Neural cell (in vitro differentiated cells): ENCODE results near the gene AK8. TPM values are rescaled to one million over a fixed set of nuclear protein-coding genes. Genes with fewer than 3 reads are reported as not detected.
A peak's percentile ranks its signal among the peaks of the same experiment; 100 is the strongest.

ENCODE experiments used
- H2AFZ ChIP-seq: fragments of 200-600, 300-800 bp; sonication (generic), shearing (Covaris generic); 2 replicates; pipeline ENCODE4 v1.6.0; 2014; ENCODE audit warnings: low read depth, mild to moderate bottlenecking, antibody characterized with exemption, low read length, moderate library complexity
- H3F3A ChIP-seq: fragments of 200-600 bp; shearing (Covaris generic); 2 replicates; pipeline ENCODE4 v1.6.1; 2016; ENCODE audit warnings: mild to moderate bottlenecking, moderate library complexity, mixed read lengths, antibody characterized with exemption, low read length; ENCODE audit not compliant: insufficient read depth, poor library complexity, severe bottlenecking
- H3K27ac ChIP-seq: fragments of 200-600, 300-800 bp; sonication (generic), shearing (Covaris generic); 2 replicates; pipeline ENCODE4 v1.5.1; 2014; ENCODE audit warnings: mild to moderate bottlenecking, low read length, moderate library complexity
- H3K27me3 ChIP-seq: fragments of 300-800, 200-600 bp; sonication (generic), shearing (Covaris generic); 2 replicates; pipeline ENCODE4 v1.6.0; 2014; ENCODE audit warnings: mild to moderate bottlenecking, low read depth, low read length, moderate library complexity; ENCODE audit not compliant: insufficient read depth
- H3K36me3 ChIP-seq: fragments of 300-800, 200-600 bp; sonication (generic), shearing (Covaris generic); 2 replicates; pipeline ENCODE4 v1.5.1; 2014; ENCODE audit warnings: mild to moderate bottlenecking, antibody characterized with exemption, low read length, moderate library complexity; ENCODE audit not compliant: insufficient read depth
- H3K4me2 ChIP-seq: fragments of 300-800, 200-600 bp; sonication (generic), shearing (Covaris generic); 2 replicates; pipeline ENCODE4 v1.6.0; 2014; ENCODE audit warnings: mild to moderate bottlenecking, low read length
- H3K4me3 ChIP-seq: fragments of 300-800, 200-600 bp; sonication (generic), shearing (Covaris generic); 2 replicates; pipeline ENCODE4 v1.5.1; 2014; ENCODE audit warnings: mild to moderate bottlenecking, low read length, moderate library complexity
- H3K79me2 ChIP-seq: fragments of 200-600 bp; shearing (Covaris generic); replicated peaks from 2 replicates; pipeline ENCODE4 v1.6.0; 2014; ENCODE audit warnings: mild to moderate bottlenecking, low read length, moderate library complexity; ENCODE audit not compliant: insufficient read depth
- H3K9ac ChIP-seq: fragments of 300-800, 200-600 bp; sonication (generic), shearing (Covaris generic); 2 replicates; pipeline ENCODE4 v1.6.1; 2016; ENCODE audit warnings: mild to moderate bottlenecking, low read length, mixed read lengths
- H3K9me2 ChIP-seq: fragments of 200-600 bp; shearing (Covaris generic); 2 replicates; pipeline ENCODE4 v1.6.1; 2016; ENCODE audit warnings: mild to moderate bottlenecking, low read length, mixed read lengths; ENCODE audit not compliant: insufficient read depth
- H3K9me3 ChIP-seq: fragments of 200-600, 300-800 bp; sonication (generic), shearing (Covaris generic); 2 replicates; pipeline ENCODE4 v1.6.1; 2016; ENCODE audit warnings: mild to moderate bottlenecking, mixed run types, low read length, moderate library complexity, mixed read lengths
- H4K20me1 ChIP-seq: fragments of 200-600 bp; shearing (Covaris generic); 2 replicates; pipeline ENCODE4 v1.6.1; 2016; ENCODE audit warnings: mild to moderate bottlenecking, mixed run types; ENCODE audit not compliant: insufficient read depth
- CTCF ChIP-seq: fragments of 450-650 bp; IDR thresholded peaks from 2 replicates; pipeline ENCODE4 v1.5.1; 2014; ENCODE audit warnings: antibody characterized with exemption, mild to moderate bottlenecking, moderate library complexity; ENCODE audit not compliant: poor library complexity, severe bottlenecking
- EP300 ChIP-seq: fragments of 450-650 bp; conservative IDR thresholded peaks from 2 replicates; pipeline ENCODE4 v1.6.1; 2014; ENCODE audit warnings: antibody characterized with exemption, mild to moderate bottlenecking, moderate library complexity; ENCODE audit not compliant: poor library complexity, severe bottlenecking
- EZH2 ChIP-seq: fragments of 200-600, 300-800 bp; shearing (Covaris generic), sonication (generic); IDR thresholded peaks from 2 replicates; pipeline ENCODE4 v1.6.1; 2014; ENCODE audit warnings: antibody characterized with exemption, low read length, borderline replicate concordance, mild to moderate bottlenecking; ENCODE audit not compliant: insufficient read depth, poor library complexity, severe bottlenecking
- MXI1 ChIP-seq: fragments of 450-650 bp; conservative IDR thresholded peaks from 2 replicates; pipeline ENCODE4 v1.6.1; 2014; ENCODE audit warnings: antibody characterized with exemption, mild to moderate bottlenecking; ENCODE audit not compliant: poor library complexity, severe bottlenecking
- POLR2AphosphoS5 ChIP-seq: IDR thresholded peaks from 2 replicates; pipeline ENCODE4 v1.6.1; 2012
- RAD21 ChIP-seq: fragments of 450-650 bp; conservative IDR thresholded peaks from 2 replicates; pipeline ENCODE4 v1.6.1; 2014; ENCODE audit warnings: antibody characterized with exemption, mild to moderate bottlenecking, moderate library complexity
- REST ChIP-seq: IDR thresholded peaks from 2 replicates; pipeline ENCODE4 v1.6.1; 2012; ENCODE audit warnings: borderline replicate concordance
- SMC3 ChIP-seq: fragments of 450-650 bp; conservative IDR thresholded peaks from 2 replicates; pipeline ENCODE4 v1.6.1; 2014; ENCODE audit warnings: antibody characterized with exemption, mild to moderate bottlenecking, moderate library complexity; ENCODE audit not compliant: poor library complexity
- TAF1 ChIP-seq: IDR thresholded peaks from 2 replicates; pipeline ENCODE4 v1.6.1; 2012; ENCODE audit warnings: low read depth
- polyA plus RNA-seq: library from polyadenylated mRNA; depleted of rRNA; stranded (reverse); fragments of >200 nt; gene quantifications from 2 replicates; pipeline ENCODE4 v1.2.3, GENCODE V29; 2014

Gene AK8
- polyA plus RNA-seq, 1 donor from 2014 or later, result 0.71 TPM

- no peaks in the 10 kb centered on the region for H4K20me1 ChIP-seq
- TF ChIP-seq EZH2, result no peak
- no peak for TF ChIP-seq SMC3
- no peak for TF ChIP-seq CTCF
- no peak for TF ChIP-seq RAD21
- TF ChIP-seq EP300, result no peak
- TF ChIP-seq POLR2AphosphoS5, result no peak
- no peak for TF ChIP-seq REST
- TF ChIP-seq MXI1, result no peak
- TF ChIP-seq TAF1, result no peak
- no peak overlapping the region for H2AFZ ChIP-seq
- H3K79me2 ChIP-seq, result no peaks in the 10 kb centered on the region
- peak overlapping the region; percentile 46 for H3K4me3 ChIP-seq
- peaks cover 4% of the 10 kb centered on the region for H3K27me3 ChIP-seq
- no peak overlapping the region for H3K4me2 ChIP-seq
- no peaks in the 10 kb centered on the region for H3K9me3 ChIP-seq
- no peaks in the 10 kb centered on the region for H3K9me2 ChIP-seq
- no peaks in the 10 kb centered on the region for H3F3A ChIP-seq
- H3K36me3 ChIP-seq, result no peaks in the 10 kb centered on the region
- H3K9ac ChIP-seq, result no peak overlapping the region
- H3K27ac ChIP-seq, result no peak overlapping the region
These were observed 107.9 kb downstream of the AK8 start for GRCh38 chr9:132769906-132770769.

- Histone ChIP-seq H4K20me1 (no peaks in the 10 kb centered on the region), H3K9ac (no peak overlapping the region), H3K27me3 (peaks cover 4% of the 10 kb centered on the region), H3F3A (no peaks in the 10 kb centered on the region), H3K9me3 (peaks cover 3% of the 10 kb centered on the region), H3K4me3 (peak overlapping the region; percentile 46), H3K4me2 (no peak overlapping the region), H3K27ac (no peak overlapping the region), H3K36me3 (no peaks in the 10 kb centered on the region), H3K9me2 (no peaks in the 10 kb centered on the region), H2AFZ (no peak overlapping the region), H3K79me2 (no peaks in the 10 kb centered on the region)
- no peak for TF ChIP-seq RAD21
These were observed 108.9 kb downstream of the AK8 start for GRCh38 chr9:132768932-132769905.
